ENCODE data around the gene SLC35D1. TPM values are rescaled to one million over a fixed set of nuclear protein-coding genes. Genes with fewer than 3 reads are reported as not detected.

SLC35D1 gene
- total and polyA plus RNA-seq, 2 of the 8 experiments (the other 6 are each of a cell fraction or from before 2014, with no cell fraction given) = 1.2 to 2.7 TPM

DNA sequence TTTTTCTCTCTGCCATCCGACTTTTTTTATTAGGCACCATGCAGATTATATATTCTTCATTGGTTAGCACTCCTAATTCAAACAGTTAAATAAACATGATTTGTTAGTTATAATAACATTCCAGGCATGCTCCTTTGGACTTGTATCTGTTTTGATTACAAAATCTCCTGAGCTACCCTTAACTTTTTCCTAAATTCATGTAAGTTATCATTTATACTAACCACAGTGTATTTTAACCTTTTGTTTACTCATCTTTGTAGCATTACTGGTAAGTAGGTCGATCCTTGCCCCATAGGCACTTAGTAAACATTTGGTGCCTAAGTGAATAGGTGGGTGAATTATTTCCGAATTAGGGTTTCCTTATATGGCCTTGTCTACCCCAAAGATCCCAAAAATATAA lies 85.4 kb downstream of the SLC35D1 start:
- POLR2A ChIA-PET (ENCODE audit: partially characterized antibody) = no interaction called here
- Histone ChIP-seq H3K27me3 (replicated peaks in 1 of 4; ENCODE audit: control insufficient read depth in 3 of 4, extremely low read depth in 1 of 4, insufficient read depth in 3 of 4, low read length in 3 of 4) (no peaks in the 10 kb centered on the region), H3K56ac (replicated peaks; ENCODE audit: insufficient read length, low read depth, low read length) (no peak overlapping the region), H3K36me3 (ENCODE audit: control insufficient read depth in 2 of 4, insufficient read depth in 4 of 4, low read length in 3 of 4) (peaks cover 0 to 44% (median 11%) of the 10 kb centered on the region in 4 experiments; a peak in 7 of 8 replicates), H2AK5ac (ENCODE audit: low read depth, low read length) (no peak overlapping the region), H4K8ac (ENCODE audit: extremely low read depth, insufficient read depth, low read length) (no peak overlapping the region), H4K91ac (replicated peaks; ENCODE audit: insufficient read length, low read length) (no peak overlapping the region), H3K18ac (ENCODE audit: extremely low read depth, low read length) (no peak overlapping the region), H3K79me2 (ENCODE audit: control insufficient read depth in 1 of 2, insufficient read depth in 2 of 2, low read length in 2 of 2) (no peaks in the 10 kb centered on the region), H2BK15ac (ENCODE audit: low read length) (no peak overlapping the region), H2BK12ac (ENCODE audit: low read depth, low read length) (no peak overlapping the region), H4K5ac (ENCODE audit: insufficient read length, low read depth, low read length) (no peak overlapping the region), H3K79me1 (ENCODE audit: low read depth, low read length) (no peaks in the 10 kb centered on the region), H3K14ac (ENCODE audit: insufficient read length) (no peak overlapping the region), H2AFZ (ENCODE audit: low read length) (no peak overlapping the region), H3K4me2 (ENCODE audit: insufficient read depth in 1 of 2, low read depth in 2 of 2, low read length in 2 of 2) (no peak overlapping the region), H3K4me1 (replicated peaks in 1 of 4; ENCODE audit: control insufficient read depth in 3 of 4, insufficient read depth in 4 of 4, low read length in 3 of 4) (no peaks in the 10 kb centered on the region), H3K9ac (replicated peaks in 1 of 4; ENCODE audit: extremely low read depth in 1 of 4, low read depth in 3 of 4, low read length in 3 of 4) (no peak overlapping the region), H3K23me2 (ENCODE audit: low read depth, low read length) (no peaks in the 10 kb centered on the region), H3K4me3 (ENCODE audit: extremely low read depth in 1 of 4, insufficient read depth in 2 of 4, low read depth in 3 of 4, low read length in 4 of 4) (no peak overlapping the region), H3K4ac (replicated peaks; ENCODE audit: insufficient read length, low read depth, low read length) (no peak overlapping the region), H3K9me3 (ENCODE audit: insufficient read depth in 2 of 2, low read depth in 1 of 2, low read length in 1 of 2) (no peaks in the 10 kb centered on the region), H3K27ac (ENCODE audit: low read depth, low read length) (no peak overlapping the region), H2BK5ac (ENCODE audit: low read depth, low read length) (no peak overlapping the region), H2BK120ac (replicated peaks; ENCODE audit: low read depth, low read length) (no peak overlapping the region), H3K23ac (ENCODE audit: insufficient read length) (no peak overlapping the region), H2BK20ac (ENCODE audit: low read length) (no peak overlapping the region), H4K20me1 (replicated peaks in 1 of 2; ENCODE audit: control insufficient read depth in 1 of 2, insufficient read depth in 2 of 2, low read length in 2 of 2) (peaks cover 2% of the 10 kb centered on the region in 2 experiments)
- CTCF ChIA-PET (ENCODE audit: partially characterized antibody) = no interaction called here
- FAIRE-seq = no peak
- 95% methylated on average over 3 of the region's 3 CpGs; no CpG with 5 or more reads in 1 of the 2 experiments for WGBS, 2 experiments (ENCODE audit: extremely low coverage in 1 of 2, insufficient coverage in 1 of 2, insufficient read length in 1 of 2, insufficient replicate concordance in 2 of 2, low coverage in 1 of 2, low lambda C conversion rate in 2 of 2, missing lambda C conversion rate in 1 of 2)
- TF ChIP-seq ASH2L (IDR thresholded peaks at IDR 0.05; ENCODE audit: low read length) (no peak), SP4 (IDR thresholded peaks at IDR 0.05; ENCODE audit: low read length) (no peak), ZNF274 (IDR thresholded peaks at IDR 0.05; ENCODE audit: borderline replicate concordance, extremely low read depth, low read length) (no peak)
- DNase-seq (ENCODE audit: low read depth in 1 of 2, low spot score in 2 of 2) = no peak
